CD4-positive, alpha-beta T cell treated with Interleukin-15 for 1 hour (primary cell): ENCODE measurements around the gene GP1BA.
"Not testable (repeated sequence)": the region's sequence is repeated elsewhere in the genome, so short reads cannot be mapped to it uniquely, and the experiment has no call there.

Source experiments
- DNase-seq: peaks from one replicate; pipeline ENCODE4 v3.0.0-alpha.2; 2020

GP1BA gene

DNA sequence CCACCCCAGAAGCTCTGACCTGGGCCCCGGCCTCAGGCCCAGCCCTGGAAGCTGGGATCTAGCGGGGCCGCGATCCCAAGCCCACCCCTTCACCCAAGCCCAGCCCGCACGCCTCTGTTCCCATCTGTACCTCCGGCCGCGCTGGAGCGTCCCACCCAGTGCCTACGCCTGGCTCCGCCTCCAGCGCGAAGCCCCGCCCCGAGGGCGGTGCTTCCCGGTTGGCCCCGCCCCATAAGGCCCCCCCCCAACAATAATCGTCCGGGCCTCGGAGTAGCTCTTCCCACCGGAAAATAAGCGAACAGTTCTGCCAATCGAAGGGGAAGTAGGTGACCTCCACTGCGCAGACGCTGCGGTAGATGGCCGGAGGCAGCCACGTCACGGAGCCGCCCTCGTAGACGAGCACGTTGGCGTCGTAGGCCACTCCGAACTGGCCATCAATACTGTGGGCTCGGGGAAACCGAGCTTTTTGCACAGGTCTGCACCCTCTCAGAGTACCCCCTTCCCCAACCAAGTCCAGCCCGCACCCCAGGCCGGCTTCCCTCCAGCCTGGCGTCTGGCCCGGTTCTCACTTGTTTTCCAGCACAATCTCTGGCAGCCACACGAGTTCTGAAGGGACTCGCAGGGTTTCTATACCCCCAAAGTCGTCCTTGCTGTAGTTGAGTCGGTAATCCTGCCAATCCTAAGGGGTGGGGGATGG lies 30.3 kb upstream of the GP1BA start:
- DNase-seq, result peak; percentile 78

DNA sequence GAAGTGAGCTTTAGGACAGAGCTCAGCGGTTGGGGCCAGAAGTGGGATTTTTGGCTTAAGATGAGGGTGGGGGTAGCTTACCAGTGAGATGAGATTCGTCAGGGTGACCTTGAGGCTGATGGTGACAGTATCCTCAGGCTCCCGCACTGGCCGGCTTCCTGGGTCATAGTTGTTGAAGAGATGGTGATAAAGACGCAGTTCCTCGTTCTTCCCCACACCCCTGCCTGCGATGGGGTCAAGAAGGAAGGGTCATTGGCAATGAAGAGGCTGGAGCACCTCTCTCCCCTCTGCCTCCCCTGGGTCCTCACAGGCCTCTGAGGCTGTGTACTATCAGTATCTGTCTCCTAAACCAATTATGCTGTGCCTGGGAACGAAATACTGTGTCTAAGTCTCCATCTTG lies 29.5 kb upstream of the GP1BA start:
- DNase-seq, result no peak

DNA sequence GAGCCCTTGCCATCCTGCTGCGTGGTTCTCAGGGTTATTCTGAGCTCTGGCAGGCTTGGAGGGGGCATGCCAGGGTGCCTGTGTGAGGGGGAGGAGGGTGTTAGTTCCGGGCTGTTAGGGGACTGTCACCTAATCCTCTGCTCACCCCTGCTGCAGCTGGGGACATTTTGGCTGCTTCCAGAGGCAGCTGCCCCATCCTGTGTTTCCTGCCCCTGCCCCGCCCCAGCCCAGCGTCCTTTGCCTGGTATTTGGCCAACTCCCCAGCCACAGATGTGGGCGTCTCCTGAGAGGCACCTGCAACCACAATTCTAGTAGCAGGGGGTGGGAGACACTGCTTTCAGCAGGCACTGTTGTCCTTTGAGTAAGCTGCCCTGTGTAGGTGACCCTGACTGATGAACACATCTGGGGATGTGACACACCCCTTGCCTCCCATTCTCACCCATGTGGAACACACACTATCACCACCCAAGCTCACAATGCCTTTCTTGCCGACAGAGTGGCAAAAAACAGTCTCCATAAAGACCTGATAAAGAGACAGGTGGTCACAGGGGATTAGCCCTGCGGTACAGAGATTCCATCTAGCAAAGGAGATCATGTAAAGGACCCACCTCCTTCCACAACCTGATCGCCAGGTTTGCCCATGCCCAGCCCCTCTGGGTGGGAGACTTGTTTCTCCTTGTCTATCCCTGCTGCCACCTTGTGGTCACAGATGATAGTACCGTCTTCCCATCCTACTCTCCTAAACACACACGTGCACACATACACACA lies 28.8 kb upstream of the GP1BA start, which contains the start of gene CHRNE:
TSS of gene CHRNE (minus strand) at position 48 of the 768 bp plus-strand sequence. CDS start at position 13, 35 bp downstream.
- DNase-seq, result peak; percentile 80

DNA sequence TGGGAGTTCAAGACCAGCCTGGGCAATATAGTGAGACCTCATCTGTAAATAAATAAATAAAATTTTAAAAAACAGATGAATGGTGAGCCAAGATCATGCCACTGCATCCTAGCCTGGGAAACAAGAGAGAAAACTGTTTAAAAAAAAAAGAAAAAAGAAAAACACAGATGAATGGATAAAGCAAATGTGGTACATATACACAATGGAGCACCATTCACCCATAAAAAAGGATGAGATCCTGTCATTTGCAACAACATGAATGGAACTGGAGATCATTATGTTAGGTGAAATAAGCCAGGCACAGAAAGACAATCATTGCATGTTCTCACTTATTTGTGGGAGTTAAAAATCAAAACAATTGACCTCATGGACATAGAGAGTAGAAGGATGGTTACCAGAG lies 25.4 kb upstream of the GP1BA start:
- not testable (repeated sequence) for DNase-seq

DNA sequence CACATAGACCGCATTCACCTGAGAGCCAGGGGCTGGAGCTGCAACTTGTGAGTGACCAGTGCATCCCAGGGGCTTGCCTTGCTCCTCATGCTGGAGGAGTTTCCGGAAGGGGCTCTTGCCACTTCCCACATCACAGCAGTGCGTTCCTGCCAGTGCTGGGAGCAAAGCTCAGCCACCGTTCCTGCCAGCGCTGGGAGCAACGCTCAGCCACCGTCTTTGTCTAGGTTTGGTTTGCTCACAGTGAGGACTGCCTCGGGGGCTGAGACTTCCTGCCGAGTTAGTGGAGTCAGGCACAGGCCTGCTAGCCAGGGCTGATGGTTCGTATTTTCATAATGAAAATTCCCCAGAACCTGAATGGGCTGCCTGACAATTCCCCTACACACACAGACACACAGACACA lies 23.8 kb upstream of the GP1BA start:
- no peak for DNase-seq

- peak; percentile 86 for DNase-seq
Measured at GRCh38 chr17:4908711-4909496, 23.2 kb upstream of the GP1BA start.

GRCh38 chr17:4913994-4914393 lies 18.1 kb upstream of the GP1BA start:
- DNase-seq, result no peak

DNA sequence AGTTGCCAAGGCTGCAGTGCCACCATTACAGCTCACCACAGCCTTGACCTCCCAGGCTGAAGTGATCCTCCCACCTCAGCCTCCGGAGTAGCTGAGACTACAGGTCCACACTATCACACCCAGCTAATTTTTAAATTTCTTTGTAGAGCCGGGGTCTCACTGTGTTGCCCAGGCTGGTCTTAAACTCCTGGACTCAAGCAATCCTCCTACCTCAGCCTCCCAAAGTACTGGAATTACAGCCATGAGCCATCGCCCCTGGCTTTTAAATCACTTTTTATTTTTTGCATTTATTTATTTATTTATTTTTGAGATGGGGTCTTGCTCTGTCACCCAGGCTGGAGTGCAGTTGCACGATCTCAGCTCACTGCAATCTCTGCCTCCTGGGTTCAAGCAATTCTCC lies 17.5 kb upstream of the GP1BA start:
- DNase-seq, result not testable (repeated sequence)

- DNase-seq, result no peak
Measured at GRCh38 chr17:4919511-4920047, 12.5 kb upstream of the GP1BA start.

GRCh38 chr17:4920351-4921048 lies 11.6 kb upstream of the GP1BA start:
- peak; percentile 47 for DNase-seq

GRCh38 chr17:4921320-4921719 lies 10.8 kb upstream of the GP1BA start:
- no peak for DNase-seq

DNA sequence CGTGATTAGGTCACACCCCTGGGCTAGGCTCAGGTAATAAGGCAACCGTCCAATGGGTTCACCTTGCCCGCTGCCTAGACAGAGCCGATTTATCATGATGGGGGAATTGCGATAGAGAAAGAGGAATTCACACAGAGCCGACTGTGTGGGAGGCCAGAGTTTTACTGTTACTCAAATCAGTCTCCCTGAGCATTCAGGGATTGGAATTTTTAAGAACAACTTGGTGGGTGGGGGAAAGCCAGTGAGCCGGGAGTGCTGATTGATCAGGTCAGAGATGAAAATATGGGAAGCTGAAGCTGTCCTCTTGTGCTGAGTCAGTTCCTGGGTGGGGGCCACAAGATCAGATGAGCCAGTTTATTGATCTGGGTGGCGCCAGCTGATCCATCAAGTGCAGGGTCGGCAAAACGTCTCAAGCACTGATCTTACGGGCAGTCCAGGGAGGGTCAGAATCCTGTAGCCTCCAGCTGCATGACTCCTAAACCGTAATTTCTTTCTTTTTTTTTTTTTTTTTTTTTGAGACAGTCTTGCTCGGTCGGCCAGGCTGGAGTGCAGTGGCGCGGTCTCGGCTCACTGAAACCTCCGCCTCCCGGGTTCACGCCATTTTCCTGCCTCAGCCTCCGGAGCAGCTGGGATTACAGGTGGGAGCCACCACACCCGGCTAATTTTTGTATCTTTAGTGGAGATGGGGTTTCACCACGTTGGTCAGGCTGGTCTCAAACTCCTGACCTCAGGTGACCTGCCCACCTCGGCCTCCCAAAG lies 5.3 kb upstream of the GP1BA start:
- not testable (repeated sequence) for DNase-seq

DNA sequence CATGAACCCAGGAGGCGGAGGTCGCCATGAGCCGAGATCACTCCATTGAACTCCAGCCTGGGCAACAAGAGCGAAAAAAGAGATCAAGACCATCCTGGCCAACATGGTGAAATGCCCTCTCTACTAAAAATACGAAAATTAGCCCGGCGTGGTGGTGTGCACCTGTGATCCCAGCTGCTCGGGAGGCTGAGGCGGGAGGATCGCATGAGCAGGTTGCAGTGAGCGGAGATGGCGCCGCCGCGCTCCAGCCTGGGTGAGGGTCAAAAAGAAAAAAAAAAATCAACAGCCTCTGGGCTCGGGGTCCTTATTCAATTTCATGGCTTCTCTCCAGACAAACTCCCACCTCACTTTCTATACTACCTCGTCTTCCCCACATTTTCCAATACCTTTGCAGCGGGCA lies 3.2 kb upstream of the GP1BA start:
- no peak for DNase-seq

DNA sequence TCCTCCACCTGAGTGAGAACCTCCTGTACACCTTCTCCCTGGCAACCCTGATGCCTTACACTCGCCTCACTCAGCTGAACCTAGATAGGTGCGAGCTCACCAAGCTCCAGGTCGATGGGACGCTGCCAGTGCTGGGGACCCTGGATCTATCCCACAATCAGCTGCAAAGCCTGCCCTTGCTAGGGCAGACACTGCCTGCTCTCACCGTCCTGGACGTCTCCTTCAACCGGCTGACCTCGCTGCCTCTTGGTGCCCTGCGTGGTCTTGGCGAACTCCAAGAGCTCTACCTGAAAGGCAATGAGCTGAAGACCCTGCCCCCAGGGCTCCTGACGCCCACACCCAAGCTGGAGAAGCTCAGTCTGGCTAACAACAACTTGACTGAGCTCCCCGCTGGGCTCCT lies 679 bp downstream of the GP1BA start:
- no peak for DNase-seq

- DNase-seq, result no peak
Measured at GRCh38 chr17:4933646-4934045, 1.6 kb downstream of the GP1BA start.

DNA sequence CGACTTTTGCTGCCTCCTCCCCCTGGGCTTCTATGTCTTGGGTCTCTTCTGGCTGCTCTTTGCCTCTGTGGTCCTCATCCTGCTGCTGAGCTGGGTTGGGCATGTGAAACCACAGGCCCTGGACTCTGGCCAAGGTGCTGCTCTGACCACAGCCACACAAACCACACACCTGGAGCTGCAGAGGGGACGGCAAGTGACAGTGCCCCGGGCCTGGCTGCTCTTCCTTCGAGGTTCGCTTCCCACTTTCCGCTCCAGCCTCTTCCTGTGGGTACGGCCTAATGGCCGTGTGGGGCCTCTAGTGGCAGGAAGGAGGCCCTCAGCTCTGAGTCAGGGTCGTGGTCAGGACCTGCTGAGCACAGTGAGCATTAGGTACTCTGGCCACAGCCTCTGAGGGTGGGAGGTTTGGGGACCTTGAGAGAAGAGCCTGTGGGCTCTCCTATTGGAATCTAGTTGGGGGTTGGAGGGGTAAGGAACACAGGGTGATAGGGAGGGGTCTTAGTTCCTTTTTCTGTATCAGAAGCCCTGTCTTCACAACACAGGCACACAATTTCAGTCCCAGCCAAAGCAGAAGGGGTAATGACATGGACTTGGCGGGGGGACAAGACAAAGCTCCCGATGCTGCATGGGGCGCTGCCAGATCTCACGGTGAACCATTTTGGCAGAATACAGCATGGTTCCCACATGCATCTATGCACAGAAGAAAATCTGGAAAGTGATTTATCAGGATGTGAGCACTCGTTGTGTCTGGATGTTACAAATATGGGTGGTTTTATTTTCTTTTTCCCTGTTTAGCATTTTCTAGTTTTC lies 2.3 kb downstream of the GP1BA start:
- DNase-seq, result no peak

GRCh38 chr17:4935650-4936049 lies 3.6 kb downstream of the GP1BA start:
- DNase-seq, result no peak

GRCh38 chr17:4936436-4936835 lies 4.4 kb downstream of the GP1BA start:
- no peak for DNase-seq

DNA sequence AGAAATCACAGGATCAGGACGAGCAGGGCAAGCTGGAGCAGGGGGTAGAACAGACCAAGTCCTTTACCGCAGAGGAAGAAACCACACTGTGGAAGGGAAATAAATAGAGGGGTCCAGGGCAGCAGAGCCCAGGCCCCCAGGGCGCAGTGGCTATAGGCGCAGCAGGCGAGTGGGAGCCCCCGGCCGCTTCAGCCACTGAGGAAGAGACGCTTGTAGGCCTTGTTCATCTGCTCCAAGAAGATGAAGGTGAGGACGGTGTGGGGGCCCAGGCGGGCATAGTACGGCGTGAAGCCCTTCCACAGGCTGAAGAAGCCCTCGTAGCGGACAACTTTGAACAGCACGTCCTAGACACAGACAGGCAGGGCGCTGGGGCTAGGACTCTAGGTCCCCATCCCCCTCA lies 5.5 kb downstream of the GP1BA start:
- DNase-seq, result no peak

GRCh38 chr17:4938069-4938491 lies 6.0 kb downstream of the GP1BA start:
- DNase-seq, result no peak
